AML-193 (cell line): ENCODE measurements around the gene TMPRSS9.
"Not testable (repeated sequence)": the region's sequence is repeated elsewhere in the genome, so short reads cannot be mapped to it uniquely, and the experiment has no call there.

ENCODE experiments used
- DNase-seq, 2 experiments: peaks; one replicate each; lab custom pipeline; 2025; lab: John Stamatoyannopoulos, UW

TMPRSS9 gene

DNA sequence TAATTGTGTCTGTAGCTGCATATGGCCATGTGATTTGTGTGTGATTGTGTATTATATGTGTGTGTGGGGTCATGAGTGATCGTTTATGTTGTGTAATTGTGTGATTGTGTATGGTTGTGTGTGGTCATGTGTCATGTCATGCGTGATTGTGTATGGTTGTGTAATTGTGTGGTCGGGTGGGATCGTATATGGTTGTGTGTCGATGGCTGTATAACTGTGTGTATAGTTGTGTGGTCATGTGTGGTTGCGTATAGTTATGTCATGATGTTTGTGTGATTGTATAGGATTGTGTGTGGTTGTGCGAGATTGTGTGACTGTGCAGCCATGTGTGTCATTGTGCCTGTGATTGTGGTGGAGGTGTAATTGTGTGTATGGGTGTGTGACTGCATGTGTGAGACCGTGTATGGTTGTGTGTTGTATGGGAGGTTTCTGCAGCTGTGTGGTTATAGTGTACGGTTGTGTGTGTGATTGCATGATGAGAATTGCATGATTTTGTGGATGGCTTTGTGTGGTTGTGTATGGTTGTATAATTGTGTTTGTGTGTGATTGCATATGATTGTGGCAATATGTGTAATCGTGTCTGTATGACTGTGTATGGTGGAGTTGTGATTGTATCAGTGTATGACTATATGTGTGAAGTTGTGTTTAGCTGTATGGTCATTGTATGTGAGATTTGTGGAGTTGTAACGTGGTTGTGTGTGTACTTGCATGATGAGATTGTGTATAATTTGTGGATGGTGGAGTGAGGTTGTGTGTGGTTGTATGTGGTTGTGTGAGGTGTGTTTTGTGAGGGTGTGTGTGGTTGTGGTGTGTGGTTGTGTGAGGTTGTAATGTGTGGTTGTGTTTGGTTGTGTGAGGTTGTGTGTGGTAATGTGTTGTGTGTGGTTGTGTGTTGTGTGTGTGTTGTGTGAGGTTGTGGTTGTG lies 2.2 kb downstream of the TMPRSS9 start:
- no peak for DNase-seq

DNA sequence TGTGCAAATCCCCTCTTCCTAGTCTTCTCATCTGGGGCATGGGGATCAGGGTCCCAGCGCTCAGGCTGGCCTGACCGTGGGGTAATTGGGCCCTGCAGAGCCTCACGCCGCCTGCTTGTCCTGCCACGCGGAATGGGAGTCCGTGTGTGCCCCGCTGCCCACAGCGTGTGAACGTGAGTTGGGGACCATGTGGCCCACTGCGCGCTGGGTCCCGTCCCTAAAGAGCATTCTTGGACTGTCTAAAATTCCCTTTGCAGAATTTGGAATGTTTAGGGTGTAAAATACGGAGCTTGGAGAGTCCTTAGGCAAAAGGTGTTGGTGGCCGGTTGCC lies 2.9 kb downstream of the TMPRSS9 start:
- no peak for DNase-seq

DNA sequence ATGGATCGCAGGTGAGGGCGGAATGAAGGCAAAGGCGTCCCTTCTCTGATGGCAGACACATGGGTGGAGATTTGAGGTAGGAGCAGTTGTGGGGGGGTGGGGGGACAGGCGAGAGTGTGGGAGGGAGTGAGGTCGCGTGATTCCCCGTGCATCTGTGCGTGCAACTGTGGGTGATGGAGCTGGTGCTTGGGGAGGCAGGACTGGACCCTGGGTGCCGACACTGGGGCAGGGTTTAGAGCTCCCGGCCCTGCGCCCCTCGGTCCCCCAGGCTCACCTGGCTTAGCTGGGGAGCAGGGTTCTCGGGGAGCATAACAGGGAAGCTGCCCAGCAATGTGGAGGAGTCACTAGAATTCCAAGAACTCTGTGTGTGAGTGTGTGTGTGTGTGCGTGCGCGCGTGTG lies 3.4 kb downstream of the TMPRSS9 start:
- DNase-seq: no peak

DNA sequence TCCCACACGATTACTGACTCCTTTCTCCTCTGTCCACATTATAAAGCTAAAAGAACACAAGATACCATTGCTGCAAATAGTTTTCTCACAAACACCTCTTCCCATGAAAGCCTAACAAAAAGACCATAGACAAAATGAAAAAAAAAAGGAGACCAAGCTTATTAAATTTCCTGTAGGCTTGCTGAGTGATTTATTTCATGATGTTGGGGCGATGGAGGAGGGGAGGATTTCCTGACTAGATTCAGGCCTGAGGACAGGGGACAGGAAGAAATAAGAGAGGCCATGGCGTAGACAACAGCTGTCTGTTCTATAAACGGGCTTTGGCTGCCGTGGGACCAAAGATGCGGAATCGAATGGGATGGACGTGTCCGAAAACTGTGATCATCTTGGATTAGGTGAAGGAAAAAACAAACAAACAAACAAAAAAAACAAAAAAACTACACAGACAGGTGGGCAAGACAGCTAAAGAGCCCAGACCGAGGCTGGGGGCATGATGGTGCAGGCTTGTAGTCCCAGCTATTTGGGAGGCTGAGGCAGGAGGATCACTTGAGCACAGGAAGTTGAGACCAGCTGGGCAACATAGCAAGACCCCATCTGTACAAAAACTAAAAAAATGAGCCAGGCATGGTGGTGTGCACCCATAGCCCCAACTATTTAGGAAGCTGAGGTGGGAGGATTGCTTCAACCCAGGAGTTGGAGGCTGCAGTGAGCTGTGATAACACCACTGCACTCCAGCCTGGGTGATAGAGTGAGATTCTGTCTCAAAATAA lies 5.3 kb downstream of the TMPRSS9 start:
- DNase-seq: no peak

DNA sequence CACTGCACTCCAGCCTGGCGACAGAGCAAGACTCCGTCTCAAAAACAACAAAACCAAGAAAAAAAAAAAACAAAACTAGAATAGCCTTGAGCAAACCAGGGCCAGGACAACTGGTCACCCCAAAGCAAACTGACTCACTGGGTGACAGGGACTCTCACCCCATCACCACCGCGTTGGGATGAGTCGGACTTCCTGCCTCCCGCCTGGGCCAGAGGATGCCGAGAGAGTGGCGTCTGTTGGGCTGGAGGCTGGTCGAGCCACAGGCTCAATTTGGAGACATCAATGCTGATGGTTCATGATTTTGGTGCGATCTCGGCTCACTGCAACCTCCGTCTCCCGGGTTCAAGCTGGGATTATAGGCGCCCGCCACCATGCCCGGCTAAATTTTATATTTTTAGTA lies 11.6 kb downstream of the TMPRSS9 start:
- no peak for DNase-seq

DNA sequence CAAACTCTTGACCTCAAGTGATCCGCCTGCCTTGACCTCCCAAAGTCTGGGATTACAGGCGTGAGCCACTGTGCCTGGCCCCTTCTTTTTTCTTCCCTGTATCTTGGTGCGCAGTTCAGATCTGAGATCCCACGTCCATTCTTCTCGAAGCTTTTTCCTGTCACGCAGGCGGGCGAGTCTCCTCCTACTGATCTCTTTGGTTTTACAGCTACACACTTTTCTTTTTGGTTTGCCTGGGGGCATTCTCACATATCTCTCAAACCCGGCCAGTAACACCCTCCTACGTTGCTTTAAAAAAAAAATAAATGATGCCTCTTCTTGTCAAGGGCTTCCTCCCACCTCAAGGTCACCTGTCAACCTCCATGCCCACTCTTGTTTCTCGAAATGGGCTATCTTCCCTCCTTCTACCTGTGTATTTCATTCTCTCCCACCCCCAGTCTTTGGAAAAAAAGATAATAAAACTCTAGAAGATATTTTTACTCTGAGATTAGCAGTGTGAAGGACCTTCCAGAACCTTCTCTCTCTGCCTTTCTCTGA lies 12.1 kb downstream of the TMPRSS9 start:
- DNase-seq: no peak

DNA sequence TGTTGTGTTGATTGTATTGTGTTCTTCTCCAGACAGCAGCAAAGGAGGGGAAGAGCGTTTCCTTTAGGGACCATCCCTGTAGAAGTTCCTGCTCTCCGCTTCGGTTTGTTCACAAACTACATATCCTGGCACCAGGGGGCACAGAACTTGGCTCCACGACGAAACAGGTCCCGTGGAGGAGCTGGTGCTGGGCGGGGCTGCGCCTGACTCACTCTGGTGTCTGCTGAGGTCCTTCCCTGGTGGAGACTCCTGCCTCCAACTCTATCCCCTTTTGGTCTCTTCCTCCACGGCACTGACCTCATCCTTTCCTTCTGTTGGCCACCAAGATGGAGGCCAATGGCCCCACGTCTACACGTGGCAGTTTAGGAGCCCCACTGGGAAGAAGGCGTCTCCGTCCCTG lies 14.7 kb downstream of the TMPRSS9 start:
- no peak for DNase-seq

DNA sequence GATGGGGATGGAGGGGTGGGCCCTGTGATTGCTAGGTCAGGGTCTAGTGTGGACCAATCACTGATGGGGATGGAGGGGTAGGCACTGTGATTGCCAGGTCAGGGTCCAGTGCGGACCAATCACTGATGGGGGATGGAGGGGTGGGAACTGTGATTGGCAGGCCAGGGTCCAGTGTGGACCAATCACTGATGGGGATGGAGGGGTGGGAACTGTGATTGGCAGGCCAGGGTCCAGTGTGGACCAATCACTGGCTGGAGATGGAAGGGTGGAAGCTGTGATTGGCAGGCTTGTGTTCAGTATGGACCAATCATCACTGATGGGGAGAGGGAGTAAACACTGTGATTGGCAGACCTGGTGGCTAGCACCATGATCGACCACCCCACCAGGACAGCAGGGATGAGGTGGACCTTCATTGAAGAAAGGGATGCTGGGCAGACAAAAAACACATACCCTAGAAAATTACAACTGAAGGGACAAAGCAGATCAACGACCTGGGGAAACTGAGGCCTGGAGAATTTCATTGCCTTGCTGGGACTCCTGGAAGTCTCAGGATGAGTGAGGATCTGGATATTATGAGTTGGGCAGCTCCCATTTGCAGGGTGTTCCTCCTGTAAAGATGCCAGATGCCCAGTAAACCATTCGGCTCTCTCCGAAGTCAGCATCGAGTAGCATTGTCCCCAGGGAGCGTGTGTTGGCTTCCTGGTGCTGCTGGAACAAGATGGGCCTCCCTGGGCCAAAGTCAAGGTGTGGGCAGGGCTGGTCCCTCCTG lies 15.5 kb downstream of the TMPRSS9 start:
- no peak for DNase-seq

DNA sequence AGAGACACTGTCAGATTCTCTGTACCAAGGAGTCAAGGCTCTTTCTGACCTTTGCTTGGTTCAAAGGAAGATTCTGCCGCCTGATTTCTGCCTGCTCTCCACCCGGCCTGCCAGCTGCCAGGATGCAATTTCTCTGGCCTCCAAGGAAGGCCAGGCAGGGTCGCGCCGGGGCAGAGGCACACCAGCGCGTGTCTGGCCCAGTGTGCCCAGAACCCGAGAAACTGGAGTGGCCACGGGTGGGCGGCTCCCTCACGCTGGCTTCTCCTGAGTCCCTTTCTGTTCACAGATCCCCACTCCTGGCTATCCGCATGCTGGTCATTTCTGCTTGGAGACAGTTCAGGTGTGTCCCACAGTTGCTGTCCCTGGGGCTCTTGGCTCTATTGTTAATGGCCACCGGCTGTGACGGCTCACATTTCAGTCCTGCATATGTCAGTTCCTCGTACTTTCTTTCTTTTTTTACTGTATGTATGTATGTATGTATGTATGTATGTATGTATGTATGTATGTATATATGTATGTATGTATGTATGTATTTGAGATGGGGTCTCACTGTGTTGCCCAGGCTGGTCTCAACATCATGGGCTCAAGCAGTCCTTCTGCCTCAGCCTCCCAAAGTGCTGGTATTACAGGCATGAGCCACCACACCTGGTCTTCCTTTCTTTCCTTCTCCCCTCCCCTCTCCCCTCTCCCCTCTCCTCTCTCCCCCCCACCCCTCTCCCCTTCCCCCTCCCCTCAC lies 16.9 kb downstream of the TMPRSS9 start:
- no peak for DNase-seq

DNA sequence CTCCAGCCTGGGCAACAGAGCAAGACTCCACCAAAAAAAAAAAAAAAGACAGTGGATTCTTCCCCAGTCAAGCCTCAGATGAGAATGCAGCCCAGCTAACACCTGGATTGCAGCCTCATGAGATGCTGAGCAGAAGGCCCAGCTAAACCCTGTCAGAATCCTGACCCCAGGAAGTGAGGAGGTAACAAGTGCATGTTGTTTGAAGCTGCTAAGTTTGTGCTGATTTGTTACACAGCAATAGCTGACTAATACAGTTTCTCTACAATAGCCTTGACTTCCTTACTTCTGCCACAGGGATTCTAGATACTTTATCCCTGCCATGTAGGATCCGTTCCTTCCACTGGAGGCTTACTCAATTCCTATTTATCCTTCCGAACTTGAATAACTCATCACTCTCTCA lies 20.5 kb downstream of the TMPRSS9 start:
- DNase-seq: no peak

DNA sequence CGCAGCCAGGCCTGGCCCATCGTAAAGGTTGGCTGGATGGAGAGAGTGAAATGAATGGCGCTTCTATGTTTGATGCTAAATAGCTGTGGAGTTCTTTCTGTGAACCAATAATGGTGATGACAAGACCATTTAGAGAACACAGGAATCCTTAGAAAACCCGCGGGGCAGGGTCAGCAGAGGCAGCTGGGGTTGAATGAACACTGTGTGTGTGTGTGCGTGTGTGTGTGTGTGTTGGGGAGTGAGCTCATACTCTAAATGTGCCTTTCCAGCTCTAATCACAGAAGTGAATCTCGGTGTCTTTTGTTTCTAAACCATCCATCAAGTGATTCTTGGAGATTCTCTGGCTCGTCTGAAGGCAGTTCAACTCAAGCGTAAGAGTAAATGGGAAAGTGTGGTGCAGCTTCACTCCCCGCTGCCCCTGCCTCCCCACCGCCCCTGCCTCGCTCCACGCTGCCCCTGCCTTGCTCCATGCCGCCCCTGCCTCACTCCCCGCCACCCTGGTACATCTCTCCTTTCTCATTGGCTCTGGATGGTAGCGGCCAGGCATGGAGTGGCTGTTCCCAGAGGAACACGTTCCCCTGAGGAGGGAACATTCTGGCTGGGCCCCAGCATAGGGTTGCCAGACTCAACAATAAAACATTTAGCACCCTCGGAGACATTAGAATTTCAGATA lies 21.2 kb downstream of the TMPRSS9 start:
- DNase-seq: no peak

DNA sequence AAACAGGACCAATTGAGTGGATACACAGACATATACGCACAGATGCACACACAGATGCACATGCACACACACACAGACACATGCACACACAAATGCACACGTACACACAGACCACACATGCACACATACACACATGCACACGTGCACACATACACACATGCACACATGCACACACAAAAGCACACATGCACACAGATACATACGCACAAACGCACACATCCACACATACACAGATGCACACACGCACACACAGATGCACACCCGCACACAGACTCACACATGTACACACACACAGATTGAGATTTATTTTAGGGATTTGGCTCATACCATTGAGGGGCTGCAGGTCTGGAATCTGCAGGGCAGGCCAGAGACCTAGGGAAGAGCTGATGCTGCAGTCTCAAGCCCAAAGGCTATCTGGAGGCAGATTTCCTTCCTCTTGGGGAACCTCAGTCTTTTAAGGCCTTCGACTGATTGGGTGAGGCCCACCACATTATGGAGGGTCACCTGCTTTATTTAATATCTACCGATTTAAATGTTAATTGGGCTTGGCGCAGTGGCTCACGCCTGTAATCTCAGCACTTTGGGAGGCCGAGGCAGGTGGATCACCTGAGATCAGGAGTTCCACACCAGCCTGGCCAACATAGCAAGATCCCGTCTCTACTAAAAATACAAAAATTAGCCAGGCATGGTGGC lies 22.6 kb downstream of the TMPRSS9 start:
- DNase-seq: no peak

DNA sequence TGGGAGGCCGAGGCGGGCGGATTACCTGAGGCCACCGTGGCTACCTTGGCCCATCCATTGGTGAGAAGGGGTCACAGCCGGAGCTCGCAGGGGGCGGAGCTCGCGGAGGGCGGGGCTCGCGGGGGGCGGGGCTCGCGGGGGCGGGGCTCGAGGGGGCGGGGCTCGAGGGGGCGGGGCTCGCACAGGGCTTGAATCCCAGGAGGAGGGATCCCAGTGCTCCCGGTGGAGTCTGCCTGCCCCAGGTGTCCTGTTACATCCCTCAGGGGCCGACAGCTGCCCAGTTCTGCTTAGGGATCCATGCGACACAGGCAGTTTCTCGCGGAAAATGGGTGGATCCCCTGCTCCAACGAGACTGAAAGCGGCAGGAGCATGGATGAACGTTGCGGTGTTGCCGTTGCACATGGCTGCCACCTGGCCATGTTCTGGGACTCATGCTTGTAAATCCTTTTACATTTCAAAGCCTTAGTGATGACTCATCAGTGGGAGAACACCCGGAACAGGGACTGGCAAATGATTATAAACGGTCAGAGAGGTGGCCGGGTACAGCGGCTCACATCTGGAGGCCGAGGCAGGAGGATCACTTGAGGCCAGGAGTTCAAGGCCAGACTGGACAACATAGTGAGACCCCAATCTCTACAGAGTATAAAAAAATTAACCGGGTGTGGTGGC lies 25.1 kb downstream of the TMPRSS9 start:
- no peak for DNase-seq

DNA sequence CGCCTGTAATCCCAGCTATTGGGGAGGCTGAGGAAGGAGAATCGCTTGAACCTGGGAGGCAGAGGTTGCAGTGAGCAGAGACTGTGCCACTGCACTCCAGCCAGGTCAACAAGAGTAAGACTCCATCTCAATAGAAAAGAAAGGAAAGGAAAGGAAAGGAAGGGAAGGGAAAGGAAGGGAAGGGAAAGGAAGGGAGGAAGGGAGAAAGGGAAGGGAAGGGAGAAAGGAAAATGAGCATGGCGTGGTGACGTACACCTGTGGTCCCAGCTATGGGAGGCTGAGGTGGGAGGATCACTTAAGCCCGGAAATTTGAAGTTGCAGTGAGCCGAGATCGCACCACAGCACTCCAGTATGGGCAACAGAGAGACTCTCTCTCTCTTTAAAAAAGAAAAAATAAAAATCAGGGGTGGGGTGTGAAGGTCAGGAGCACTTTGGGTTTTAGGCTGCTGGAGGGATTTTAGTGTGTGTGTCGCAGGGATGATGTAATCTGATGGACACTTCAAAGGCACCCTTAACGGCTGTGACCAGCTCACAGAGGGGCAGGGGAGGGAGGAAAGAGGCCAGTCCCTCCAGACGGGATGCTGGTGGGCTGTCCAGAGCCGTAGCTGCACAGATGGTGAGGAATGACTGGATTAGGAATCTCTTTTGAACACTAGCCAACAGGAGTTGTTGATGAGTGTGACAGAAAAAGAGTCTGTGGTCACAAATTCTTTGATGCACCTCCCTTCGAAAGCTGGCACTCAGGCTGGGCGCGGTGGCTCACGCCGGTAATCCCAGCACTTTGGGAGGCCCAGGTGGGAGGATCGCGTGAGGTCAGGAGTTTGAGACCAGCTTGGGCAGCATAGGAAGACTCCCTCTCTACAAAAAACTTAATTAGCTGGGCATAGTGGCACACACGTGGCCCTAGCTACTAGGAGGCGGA lies 27.6 kb downstream of the TMPRSS9 start:
- no peak for DNase-seq

DNA sequence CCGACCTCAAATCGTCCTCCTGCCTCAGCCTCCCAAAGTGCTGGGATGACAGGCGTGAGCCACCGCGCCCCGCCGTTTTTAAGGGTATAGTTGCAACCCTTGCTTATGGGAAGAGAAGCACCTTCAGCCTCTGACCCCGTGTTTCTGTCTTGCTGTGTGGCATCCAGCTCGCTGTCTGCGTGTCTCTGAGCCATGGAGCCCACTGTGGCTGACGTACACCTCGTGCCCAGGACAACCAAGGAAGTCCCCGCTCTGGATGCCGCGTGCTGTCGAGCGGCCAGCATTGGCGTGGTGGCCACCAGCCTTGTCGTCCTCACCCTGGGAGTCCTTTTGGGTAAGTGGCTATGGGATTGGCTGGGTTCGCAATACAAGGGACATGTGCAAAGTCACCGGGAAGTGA lies 29.5 kb downstream of the TMPRSS9 start:
- DNase-seq: no peak

DNA sequence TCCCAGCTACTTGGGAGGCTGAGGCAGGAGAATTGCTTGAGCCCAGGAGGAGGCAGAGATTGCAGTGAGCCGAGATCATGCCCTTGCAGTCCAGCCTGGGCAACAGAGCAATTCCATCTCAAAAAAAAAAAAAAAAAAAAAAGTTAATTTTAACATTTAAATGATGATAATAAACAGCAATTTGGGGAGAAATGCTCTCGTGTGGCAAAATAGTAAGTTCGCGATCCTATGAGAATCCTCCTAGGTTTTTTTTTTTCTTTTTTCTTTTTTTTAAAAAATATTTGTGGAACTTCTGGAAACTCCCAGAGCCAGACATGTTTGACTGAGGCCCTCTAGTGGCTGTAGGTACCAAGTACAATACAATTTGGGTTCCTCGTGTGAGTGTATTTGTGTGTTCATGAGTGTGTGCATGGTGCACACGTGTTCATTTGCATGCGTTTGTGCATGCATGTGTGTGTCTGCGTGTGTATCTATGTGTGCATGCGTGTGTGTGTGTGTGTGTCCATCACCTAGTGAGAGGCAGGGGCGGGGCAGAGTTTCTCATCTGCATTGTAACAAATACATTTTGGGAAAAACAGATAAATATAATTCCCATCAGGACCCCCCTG lies 31.2 kb downstream of the TMPRSS9 start:
- DNase-seq: peak; percentile 69 to 75

DNA sequence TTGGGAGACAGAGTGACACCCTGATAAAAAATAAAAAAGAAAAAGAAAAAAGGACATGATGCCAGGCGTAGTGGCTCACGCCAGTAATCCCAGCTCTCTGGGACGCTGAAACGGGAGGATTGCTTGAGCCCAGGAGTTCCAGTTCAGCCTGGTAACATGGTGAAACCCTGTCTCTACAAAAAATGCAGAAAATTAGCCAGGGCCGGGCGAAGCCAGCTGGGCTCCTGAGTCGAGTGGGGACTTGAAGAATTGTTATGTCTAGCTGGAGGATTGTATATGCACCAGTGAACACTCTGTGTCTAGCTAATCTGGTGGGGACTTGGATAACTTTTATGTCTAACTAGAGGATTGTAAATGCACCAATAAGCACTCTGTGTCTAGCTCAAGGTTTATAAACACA lies 32.3 kb downstream of the TMPRSS9 start:
- no peak for DNase-seq

DNA sequence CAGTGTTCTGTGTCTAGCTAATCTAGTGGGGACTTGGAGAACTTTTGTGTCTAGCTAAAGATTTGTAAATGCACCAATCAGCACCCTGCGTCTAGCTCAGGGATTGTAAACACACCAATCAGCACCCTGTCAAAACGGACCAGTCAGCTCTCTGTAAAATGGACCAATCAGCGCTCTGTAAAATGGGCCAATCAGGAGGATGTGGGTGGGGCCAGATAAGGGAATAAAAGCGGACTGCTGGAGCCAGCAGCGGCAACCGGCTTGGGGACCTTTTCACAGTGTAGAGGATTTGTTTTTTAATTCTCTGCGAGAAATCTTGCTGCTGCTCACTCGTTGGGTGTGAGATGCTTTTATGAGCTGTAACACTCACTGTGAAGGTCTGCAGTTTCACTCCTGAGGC lies 32.8 kb downstream of the TMPRSS9 start:
- not testable (repeated sequence) for DNase-seq
